Stimulated activated CD8-positive, alpha-beta memory T cell treated with anti-CD3 and anti-CD28 coated beads, Interleukin-12 subunit alpha, Interleukin-12 subunit beta, amount 100 ng/mL, for 24 hours (primary cell): ENCODE results near the gene ALK.

Experiments
- DNase-seq: peaks from one replicate; pipeline ENCODE4 v3.0.0-alpha.2; 2020; ENCODE audit errors: extremely low read depth

ALK gene

DNA sequence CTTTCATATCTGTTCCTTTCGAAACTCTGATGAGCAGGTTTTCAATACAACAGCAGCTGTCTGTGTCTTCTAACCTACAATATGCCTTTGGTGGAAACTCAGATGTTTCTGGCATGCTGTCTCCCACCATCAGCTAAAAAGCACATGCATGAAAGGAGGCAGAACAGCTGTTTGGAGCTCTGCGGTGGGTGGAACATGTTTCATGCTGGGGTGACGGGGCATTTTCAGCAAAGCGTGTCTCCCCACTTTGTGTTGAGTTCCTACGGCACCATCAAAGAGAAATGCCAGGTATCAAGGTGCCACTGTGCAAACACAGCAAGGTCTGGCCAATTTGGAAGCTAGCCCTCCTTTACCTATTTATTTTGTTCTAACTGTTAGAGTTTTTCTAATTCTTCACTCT lies 516.1 kb downstream of the ALK start:
- no peak for DNase-seq

DNA sequence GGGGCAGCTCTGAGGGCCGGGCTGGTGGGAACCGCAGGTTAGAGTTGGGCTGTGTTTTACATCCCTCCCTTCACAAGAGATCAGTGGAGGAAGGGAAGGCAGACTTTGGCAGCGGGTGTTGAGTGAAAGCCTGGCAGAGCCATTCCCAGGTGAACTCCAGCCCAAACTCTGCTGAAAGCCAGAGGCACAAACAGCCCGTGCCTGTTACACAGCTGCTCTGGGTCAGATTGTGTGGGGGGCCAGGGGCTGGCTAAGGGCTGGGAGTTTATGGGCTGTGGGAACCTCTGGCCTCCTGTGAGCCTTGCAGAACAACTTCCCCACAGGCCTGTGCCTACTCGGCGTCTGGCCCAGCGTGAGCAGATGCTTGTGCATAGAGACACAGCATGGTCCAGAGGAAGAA lies 519.4 kb downstream of the ALK start:
- DNase-seq, result no peak

DNA sequence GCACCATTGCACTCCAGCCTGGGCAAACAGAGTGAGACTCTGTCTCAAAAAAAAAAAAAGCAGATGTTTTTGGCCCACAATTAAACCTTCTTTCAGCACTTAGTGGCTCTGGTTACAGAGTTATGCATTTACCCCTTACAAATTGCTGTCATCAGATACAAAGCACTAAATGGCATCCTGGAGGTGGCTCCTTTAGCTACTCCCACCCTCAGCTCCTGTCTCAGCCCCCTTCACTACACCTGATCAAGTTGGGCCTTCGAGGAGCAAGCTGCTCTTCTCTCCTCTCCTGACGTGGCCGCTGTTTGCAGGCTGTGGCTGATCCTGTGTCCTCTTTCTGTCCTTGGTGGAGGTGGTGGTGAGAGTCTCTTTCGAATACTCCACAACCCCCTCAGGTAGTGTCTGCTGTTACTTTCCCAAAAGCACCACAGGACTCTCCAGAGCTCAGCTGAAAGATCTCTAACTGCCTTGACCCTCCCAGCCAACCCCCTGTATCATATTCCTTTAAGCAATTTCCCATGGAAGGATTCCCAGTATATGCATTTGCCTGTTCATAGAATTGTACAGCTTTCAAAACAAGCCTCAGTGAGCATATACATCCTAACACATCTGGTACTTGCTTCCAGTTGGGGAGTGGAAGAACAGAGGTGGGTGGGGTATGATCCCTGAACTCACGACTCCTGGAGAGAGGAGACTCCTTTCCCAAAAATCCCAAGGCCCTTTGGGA lies 520.3 kb downstream of the ALK start:
- no peak for DNase-seq

DNA sequence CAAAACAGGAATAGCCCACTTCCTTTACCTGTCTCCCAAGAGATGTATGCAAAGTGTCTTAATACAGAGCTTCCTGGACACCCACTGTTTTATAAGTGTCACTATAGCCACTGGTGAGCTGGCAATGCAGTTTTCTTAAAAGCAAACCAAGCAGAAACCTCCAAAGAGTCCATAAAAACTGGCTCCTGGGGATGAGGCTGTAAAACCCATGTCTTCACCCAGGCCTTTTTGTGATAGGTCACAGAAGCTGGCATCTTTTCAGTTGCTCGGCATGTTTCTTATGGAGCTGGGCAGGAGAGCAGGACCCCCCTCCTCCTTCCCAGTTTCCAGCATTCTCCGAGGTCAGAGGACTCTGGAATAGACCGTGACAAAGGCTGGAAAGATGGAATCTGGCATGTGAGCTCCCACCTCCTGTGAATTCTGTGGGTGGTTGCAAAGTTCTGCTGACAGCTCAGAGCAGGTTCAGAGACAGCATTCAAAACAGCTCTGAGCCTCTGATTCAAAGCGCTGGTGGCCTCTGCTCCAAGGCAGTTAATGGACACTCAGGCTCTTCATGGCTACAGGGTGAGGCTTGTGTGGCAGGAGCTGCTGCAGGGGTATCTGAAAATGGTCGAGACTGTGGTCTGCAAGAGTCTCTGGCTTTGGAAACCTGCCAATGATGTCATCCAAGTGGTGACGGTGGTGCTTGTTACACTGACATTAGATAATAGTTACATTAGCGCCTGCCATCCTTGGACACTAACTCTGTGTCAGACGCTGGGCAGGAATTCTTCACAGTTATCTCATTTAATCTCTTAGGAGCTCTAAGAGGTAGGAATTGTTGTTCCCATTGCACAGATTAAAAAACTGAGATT lies 522.8 kb downstream of the ALK start:
- no peak for DNase-seq

DNA sequence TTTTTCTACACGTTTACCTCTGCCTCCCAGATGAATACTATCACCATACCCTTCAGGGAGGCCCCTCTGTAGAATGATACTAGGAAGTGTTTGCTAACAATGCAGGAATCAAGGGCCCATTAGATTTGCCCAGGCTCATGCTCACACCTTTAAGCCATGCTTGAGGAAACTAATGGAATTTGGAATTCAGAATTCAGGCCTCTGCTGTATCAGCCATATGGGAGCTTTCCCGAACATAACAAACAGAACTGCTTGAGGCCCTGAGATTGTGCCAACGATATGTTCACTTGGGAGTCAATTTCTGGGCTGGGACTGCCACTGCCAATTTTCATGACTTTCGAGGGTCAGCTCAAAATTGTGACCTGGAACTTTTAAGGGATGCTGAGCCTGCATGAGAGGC lies 523.7 kb downstream of the ALK start:
- no peak for DNase-seq

DNA sequence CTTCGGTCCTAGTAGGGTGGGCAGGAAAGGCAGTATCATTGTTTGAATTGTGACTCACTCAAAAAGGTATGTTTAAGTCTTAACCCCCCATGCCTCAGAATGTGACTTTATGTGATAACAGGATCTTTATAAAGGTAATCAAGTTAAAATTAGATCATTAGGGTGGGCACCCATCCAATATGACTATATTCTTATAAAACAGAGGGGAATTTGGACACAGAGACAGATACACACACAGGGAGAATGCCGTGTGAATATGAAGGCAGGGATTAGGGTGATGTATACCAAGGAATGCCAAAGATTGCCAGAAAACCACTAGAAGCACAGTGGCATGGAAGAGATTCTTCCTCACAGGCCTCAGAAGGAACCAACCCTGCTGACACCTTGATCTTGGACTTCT lies 524.3 kb downstream of the ALK start:
- DNase-seq, result no peak

DNA sequence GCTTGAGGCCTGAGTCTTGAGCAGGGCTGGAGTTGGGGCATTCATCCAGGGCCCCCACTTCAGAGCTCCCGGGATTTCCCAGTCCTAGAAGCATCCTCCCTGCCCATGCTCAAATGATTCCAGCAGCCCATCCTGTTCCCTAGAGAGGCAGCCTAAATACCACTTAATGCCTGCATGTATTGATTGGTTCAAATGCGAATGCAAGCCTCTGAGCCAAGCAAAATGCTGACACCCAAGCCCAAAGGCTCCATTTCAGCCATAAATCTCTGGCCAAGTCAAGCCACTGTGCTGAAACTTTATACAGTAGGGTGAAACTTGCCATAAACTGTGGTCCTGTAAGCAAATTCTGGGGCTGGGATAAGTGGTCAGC lies 526.4 kb downstream of the ALK start:
- DNase-seq, result no peak

DNA sequence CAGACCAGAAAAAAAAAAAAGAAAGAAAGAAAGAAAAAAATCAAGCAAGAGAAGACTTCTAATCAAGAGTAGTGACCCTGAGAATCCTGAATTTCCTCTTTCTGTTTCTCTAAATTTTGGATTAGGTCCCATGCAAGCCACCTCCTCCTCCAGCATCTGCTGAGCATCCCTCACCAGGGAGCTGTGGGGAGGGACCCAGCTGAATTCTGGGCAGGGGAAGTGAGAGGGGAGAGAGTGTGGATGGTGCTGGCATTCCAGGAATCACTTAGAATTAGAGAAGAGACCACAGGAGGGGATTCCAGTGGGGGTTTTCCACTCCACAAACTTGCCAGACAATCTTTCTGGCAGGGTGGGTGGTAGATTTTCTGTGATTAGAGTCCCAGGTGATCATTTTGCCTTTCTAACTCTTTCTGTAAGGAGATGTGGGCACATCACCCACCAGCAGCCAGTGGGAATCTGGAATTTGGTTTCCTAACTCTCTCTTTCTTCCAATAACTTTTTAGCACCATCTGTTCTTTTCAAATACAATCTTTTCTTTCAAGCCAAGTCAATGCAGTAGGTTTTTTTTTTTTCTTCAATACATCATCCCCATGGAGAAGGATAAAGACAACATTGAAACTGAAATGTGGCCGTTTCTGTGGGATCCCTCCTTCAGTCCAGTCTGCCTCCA lies 526.9 kb downstream of the ALK start:
- no peak for DNase-seq

DNA sequence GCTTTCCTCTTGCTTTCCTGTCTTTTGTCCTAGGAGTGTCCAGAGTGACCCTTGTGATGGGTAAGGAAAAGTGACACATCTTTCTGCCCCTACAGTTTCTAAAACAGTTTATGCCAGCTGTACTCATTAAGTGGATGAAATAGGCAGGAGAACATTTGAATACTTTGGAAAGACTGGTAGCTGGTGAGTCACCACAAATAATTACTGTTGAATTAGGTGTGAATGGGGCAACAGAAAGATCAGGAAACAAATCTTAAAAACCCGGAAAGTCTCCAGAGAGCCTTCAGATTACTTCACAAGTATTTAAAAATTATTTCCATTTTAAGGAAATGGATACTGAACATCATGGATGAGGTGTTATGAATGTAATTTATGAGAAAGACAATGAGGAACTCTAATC lies 527.7 kb downstream of the ALK start:
- no peak for DNase-seq

DNA sequence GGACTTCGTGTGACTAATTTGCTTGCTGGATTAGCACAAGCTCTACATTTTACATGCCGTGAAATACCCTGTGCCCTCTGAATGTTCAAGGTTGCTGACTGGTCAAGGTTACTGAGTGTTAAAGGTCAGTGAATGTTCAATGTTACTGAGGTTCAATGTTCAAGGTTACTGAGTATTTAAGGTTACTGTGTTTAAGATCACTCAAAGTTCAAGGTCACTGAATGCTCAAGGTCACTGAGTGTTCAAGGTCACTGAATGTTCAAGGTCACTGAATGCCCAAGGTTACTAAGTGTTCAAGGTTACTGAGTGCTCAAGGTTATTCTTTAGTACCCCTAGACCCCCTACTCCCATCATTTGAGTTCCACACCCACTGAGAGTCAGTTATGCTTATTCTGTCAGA lies 528.6 kb downstream of the ALK start:
- no peak for DNase-seq

DNA sequence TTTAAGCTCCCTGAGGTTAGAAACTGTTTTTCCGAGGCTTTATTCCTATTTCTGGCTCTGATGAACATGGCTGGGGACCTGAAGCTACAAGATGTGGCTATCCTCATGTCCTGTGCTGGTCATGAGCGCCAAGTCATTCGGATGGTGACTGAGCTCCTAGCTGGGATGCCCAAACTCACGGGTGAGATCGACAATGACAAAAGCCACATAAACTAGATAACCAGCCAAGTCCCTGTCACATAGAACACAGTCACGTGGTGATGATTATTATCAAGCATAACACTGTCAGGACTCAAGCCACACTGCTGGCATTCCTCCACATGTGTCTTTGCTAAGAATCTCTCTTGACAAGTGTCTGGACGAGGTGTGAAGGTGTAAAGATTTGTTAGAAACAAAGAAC lies 531.2 kb downstream of the ALK start:
- DNase-seq, result no peak

DNA sequence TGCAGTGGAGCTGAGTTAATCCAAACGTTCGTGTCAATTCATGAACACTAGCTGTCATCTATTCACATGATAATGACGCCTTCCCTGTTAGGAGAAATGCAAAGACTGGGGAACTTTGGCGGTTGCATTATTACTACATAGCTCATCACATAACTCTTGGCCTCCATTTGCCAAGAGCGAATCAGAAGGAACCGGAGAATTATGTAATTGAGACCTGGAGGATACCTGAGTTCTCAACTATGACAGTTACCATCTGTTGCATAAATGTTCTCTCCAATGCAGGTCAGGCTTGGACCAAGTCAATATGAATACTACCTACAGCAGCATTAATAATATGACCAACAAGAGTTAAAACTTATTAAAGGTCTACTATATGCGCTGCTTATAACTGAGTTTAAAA lies 531.7 kb downstream of the ALK start:
- DNase-seq, result no peak

DNA sequence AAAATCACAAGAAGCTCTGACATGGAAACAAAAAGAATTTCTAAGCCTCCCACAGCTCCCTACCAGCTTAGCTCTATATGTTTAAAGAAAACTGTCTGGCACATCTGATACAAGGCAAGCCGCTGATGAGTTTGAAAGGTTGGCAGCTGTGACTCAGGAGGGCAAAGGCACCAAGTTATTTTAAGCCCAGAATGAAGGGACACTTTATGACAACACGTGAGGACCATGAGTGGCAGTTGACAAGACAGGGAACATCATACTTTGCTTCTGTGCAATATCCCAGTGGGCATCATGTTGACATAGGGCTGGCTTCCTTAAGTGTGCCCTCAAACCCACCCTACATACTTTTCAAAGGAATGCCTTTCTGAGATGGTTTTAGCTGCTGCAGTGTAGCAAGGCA lies 533.3 kb downstream of the ALK start:
- DNase-seq, result no peak

DNA sequence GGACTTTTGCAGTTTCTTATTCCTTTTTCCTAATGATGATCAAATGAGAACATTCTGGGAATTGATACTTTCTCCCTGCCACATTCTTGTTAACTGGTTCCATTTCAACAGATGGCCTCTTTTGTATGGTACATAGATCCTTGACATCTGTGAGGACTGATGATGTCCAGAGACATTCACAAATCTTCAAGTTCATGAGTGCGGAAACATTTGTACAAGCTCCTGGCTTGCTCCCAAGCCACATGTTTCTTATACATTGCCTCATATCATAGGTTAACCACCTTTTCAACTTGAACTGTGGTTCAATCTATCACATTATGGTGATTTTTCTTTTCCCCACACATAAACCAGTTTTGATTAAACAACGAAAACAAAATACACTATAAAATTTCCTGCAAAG lies 538.9 kb downstream of the ALK start:
- no peak for DNase-seq

DNA sequence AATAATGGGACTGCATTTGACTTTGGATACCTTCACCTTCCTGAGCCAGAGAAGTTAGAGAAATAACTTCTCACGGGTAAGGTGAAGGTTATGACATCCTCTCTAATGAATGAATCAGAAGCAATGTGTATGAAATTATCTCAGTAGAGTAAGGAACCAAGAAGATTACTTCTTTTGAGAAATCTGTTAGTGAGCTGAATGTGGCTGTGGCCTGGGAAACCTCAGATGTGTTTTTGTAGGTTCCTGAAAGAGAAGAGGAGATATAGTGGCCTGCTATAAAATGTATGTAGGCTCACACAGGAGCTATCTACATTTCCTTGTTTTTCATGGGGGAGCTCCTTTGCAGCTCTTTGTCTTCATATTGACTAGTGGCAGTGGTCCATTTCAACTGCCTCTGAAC lies 543.6 kb downstream of the ALK start:
- no peak for DNase-seq

DNA sequence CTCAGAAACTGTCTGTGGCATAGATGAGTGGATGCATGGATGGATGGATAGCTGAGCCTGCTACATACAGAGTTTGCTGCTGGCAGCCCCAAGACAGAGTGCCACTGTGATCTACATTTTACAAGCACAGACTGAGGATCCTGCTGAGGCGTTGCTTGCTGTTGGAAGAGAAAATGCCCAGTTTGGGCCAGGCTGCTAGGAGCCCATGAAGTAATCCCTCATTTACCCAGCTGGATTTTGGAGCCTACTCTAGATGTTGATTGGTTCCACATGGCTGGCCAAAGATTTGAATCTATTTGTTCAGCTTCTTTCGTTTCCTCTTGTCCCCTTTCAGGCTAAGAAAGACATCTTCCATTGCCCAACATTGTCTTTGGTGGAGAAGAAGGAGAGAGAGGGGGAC lies 544.8 kb downstream of the ALK start:
- no peak for DNase-seq

DNA sequence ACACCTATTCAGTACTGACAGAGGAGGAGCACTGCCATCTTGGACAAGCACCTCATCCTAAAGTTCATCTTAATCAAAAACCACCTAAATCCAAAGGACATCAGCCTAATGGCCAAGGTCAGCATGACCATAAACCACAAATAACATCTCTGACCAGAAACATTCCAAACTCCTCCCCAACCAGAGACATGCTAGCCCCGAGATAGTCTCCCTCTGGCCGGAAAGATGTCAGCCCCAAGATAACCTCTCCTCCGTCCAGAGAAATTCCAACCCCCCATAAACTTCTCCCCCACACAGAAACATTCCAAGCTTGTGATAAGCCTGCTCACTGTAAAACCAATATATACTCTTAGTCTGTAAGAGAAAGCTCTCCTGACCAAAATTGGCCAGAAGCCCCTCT lies 545.5 kb downstream of the ALK start:
- DNase-seq, result no peak

DNA sequence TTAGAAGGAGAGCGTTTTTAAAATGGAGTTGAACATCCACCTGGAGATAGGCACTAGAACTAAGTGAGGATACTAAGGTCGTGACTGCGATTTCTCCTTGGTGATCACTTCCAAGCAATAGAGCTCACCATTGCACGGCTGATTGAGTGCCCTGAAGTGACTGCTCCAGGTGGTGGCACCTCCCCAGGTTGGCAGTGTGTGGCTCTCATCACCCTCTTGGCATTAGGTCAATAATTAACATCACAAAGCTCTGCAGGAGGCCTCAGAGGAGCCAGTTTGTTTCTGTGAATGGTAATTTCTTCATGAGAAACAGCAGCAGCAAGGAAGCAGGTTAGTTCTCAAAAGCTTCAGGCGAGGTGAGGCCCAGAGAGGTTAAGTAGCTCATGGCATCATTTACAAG lies 546.6 kb downstream of the ALK start:
- DNase-seq, result no peak

DNA sequence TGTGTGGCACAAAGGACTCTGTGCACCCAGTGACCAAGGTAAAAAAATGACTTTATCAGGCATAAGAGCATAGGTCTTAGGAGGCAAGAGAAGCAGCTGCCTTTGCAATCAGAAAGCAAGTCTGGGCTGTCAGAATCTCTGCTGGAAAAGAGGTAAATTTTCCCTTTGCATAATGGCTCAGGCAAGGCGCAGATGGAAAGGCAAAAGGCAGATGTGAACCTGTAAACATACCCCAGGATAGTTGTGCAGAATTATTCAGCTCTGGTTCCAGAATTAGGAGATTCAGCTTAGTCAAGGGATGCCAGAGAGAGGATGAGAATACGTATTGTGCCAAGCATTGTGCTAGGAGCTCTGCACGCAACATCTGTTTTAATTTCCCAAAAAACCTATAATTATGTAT lies 547.5 kb downstream of the ALK start:
- DNase-seq, result no peak

DNA sequence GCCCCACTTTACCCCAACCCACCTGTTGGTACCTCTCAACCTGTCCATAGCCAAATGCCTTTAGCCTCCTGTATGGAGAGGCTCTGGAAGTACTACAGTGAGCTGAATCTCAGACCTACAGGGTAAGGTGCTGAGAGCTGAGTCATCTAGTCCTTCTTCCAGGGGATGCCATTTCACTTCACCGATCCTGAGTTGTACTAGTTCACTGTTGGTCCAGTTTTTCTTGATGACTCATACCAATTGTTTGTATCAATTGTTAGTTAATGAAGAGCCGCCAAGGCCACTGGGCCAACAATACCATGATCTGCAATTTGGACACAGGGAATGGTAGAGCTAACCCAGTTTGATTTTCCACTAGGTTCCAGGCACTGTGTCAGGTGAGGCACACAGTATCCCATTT lies 549.2 kb downstream of the ALK start:
- no peak for DNase-seq

DNA sequence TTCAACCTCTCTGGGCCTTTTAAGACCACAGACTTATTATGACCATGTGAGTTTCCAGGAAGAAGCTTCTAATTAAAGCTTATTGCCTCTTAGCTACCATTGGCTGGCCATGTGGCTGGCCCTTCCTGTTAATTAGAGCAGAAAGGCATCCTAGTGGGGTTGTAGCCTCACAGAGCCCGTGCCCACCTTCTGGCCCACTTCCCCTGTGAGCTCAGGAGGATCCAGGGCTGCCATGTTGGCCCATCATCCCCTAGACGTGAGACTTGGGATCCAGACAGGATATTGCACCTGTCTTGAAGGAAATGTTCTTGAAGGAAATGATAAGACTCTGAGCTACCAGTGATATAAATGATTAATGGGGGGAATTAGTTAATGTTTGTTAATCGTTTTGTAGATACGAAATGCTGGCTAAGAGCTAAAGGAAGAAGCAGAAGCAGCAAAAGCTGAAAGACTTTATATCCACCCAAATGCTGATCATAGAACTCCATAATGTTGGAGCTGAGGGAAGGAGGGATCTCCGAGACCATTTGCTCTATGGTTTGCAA lies 550.7 kb downstream of the ALK start:
- no peak for DNase-seq

DNA sequence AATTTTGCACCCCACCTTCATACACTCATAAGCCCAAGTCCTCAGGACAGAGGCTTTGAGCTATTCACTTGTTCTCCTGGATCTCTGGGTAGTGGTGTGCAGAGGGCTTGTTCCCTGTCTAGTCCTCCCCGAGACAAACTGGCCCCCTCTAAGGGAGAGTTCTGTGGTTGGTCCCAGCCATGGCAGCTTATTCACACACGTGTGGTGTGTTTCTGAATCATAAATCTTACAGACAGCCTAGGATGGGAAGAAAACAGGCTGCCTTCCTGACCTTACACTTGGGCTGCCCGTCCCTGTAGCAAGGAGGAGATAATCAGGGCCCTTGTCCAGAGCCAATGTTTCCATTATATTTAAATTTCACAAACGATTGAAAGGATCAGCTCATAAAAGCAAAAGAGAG lies 551.2 kb downstream of the ALK start:
- DNase-seq, result no peak

DNA sequence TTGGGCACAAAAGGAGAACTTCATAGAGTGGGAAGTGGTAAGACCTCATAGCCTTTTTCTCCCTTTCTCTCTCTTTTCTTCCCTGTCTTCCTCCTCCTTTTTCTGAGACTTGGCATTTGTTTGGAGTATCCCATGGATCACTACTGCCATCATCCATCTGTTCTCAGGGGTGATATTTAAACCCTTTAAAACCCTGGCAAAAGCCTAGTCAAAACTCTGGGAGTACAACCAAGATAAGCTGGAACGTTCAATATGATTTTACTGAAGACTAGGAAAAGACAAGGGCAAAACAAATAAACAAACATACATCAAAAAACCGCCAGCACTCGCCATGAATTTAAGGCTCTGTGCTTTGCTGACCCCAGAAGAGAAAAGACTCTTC lies 552.7 kb downstream of the ALK start:
- DNase-seq, result no peak
